Measurements from ENCODE around the gene CMTM4. TPM values are rescaled to one million over a fixed set of nuclear protein-coding genes. Genes with fewer than 3 reads are reported as not detected.
A peak's percentile ranks its signal among the peaks of the same experiment; 100 is the strongest.

The CMTM4 gene
- total RNA-seq, 1 experiment from 2014 or later: 77.8 TPM

DNA sequence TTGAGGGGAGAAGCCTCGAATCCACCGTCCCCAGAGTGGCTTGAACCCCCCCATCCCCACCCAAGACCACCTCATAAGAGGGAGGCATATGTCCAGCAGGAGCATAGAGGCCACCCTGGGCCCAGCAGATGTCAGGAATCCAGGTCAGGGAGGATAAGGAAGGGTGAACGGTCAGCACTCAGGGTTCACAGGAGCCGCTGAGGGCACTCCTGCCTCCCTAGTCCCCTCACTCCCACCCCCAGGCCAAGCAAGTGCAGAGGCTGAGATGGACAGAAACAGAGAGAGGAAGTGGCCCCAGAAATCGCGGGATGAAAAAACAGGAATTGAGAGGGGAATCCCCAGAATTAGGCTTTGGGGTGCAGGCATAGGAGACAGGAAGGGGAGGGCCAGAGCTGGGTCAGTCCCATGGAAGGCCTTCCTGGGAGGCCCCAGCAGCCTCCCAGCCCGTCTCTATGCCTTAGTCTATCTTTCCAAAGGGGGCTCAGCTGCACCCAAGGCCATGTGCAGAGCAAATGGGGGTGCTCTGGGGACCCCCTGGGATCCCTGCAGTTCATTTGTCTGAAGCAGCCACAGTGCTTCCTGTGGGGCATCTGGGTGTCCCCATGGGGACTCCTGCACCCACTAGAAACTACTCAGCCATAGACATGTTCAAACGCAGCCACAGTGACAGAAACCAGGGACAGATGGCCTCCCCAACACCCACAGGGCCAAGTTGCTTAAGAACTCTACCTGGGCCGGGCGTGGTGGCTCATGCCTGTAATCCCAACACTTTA is 90.4 kb downstream of the CMTM4 start:
- Histone ChIP-seq H3K9me2 (ENCODE audit: insufficient read depth) (no peaks in the 10 kb centered on the region), H3K36me3 (ENCODE audit: control insufficient read depth in 1 of 2, insufficient read depth in 2 of 2, low read length in 2 of 2) (peaks cover 4 to 12% of the 10 kb centered on the region in 2 experiments; a peak in 3 of 4 replicates), H3K79me2 (ENCODE audit: insufficient read depth, low read length) (peaks cover 8% of the 10 kb centered on the region; the same call in 1 of the 2 replicates), H3K4me3 (replicated peaks in 1 of 2; ENCODE audit: low read depth in 1 of 2, low read length in 2 of 2) (peak overlapping the region; percentile 62 to 75), H3K9me3 (ENCODE audit: control insufficient read depth in 1 of 2, insufficient read depth in 1 of 2, low read depth in 1 of 2, low read length in 2 of 2) (no peaks in the 10 kb centered on the region), H3K4me2 (ENCODE audit: low read length) (peak overlapping the region; percentile 89), H4K20me1 (ENCODE audit: insufficient read depth) (0 out of 2 replicates have a peak, but pooled peaks cover 4% of the 10 kb centered on the region), H3K4me1 (ENCODE audit: control insufficient read depth in 1 of 2, insufficient read depth in 2 of 2, low read length in 2 of 2) (peaks cover 24 to 39% of the 10 kb centered on the region in 2 experiments), H3K27me3 (ENCODE audit: insufficient read depth, low read length) (no peaks in the 10 kb centered on the region), H3K9ac (ENCODE audit: low read length) (peak overlapping the region; percentile 79), H3K27ac (ENCODE audit: low read depth, low read length) (peak overlapping the region; percentile 70; the same call in 1 of the 2 replicates), H2AFZ (ENCODE audit: low read depth, low read length, poor library complexity, severe bottlenecking) (no peak overlapping the region)
- CTCF ChIA-PET: no interaction called here
- RAD21 ChIA-PET (ENCODE audit: low non-redundant PET in 1 of 2, low total read pairs in 2 of 2, uncharacterized antibody in 2 of 2, unreplicated experiment in 2 of 2): no interaction called here
- POLR2A ChIA-PET: no interaction called here
- intact Hi-C loops (cut with micrococcal nuclease): loop anchor here (5.0 kb wide), 1 partner anchor 199 kb away; no protein-coding TSS in a partner anchor
- TSS peak; percentile 50 for BruUV-seq (replicated peaks)
- no peak for TF ChIP-seq ZNF274 (IDR thresholded peaks at IDR 0.05; ENCODE audit: low read depth, low read length)
- no peak for TF ChIP-seq REST (IDR thresholded peaks at IDR 0.05; ENCODE audit: low read depth)
- no peak for TF ChIP-seq ATF3 (IDR thresholded peaks at IDR 0.05)
- no peak for TF ChIP-seq MAX (IDR thresholded peaks at IDR 0.05)
- no peak for TF ChIP-seq SRF (IDR thresholded peaks at IDR 0.05; ENCODE audit: low read depth)
- no peak for TF ChIP-seq CBX3 (IDR thresholded peaks at IDR 0.05; ENCODE audit: low read depth)
- no peak for TF ChIP-seq CEBPB (IDR thresholded peaks at IDR 0.05; ENCODE audit: low read depth)
- TF ChIP-seq SP1 (IDR thresholded peaks at IDR 0.05; ENCODE audit: low read depth): no peak
- TF ChIP-seq TCF7L2 (IDR thresholded peaks at IDR 0.05; ENCODE audit: borderline replicate concordance, extremely low read depth, insufficient read depth, insufficient read length): no peak
- TF ChIP-seq ELF1 (IDR thresholded peaks at IDR 0.05; ENCODE audit: borderline replicate concordance, low read depth): no peak
- TF ChIP-seq EZH2 (IDR thresholded peaks at IDR 0.05): no peak
- DNase-seq (ENCODE audit: low read depth, low spot score) (no peak), ATAC-seq (no peak)

All from HCT116 (cell line).